Measurements from ENCODE around the gene DDX17. TPM values are rescaled to one million over a fixed set of nuclear protein-coding genes. Genes with fewer than 3 reads are reported as not detected.

The DDX17 gene
- total and polyA plus RNA-seq, 10 of the 15 experiments (the other 5 are each of a cell fraction or from before 2014, with no cell fraction given), result 25.2 to 778 (median 266) TPM

DNA sequence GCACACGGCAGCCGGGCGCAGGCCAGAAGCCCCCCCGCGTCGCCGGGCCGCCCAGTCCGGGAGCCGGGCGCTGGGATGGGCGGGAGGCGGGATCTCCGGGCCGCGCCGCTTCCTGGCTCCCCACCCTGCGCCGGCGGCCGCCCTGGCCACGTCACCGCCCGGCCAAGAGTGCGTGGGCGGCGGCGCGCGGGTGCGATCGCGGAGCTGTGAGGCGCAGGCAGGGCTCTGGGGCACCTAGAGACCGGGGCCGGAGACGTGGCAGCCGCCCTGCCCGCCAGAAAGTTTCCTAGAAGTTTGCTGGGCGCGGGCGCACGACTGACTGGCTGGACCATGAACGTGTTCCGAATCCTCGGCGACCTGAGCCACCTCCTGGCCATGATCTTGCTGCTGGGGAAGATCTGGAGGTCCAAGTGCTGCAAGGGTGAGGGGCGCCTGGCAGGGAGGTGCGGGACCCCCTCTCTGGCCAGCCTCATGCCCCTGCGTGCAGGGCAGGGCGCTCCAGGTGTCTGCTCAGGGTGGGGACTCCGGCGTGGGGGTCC, 38.1 kb downstream of the DDX17 start, which contains the start of gene KDELR3 (continued):
- TF ChIP-seq CHD1 (IDR thresholded peaks at IDR 0.05; ENCODE audit: low read depth, low read length) (no peak), POLR2A (IDR thresholded peaks at IDR 0.05; ENCODE audit: low read depth, low read length) (peak; percentile 48; the same call in 1 of the 2 replicates), BHLHE40 (IDR thresholded peaks at IDR 0.05; ENCODE audit: borderline replicate concordance in 1 of 2, low read depth in 2 of 2, low read length in 1 of 2) (peak; percentile 6 to 43; a peak in 2 of 4 replicates), SMAD1 (IDR thresholded peaks at IDR 0.05; ENCODE audit: low read depth, partially characterized antibody) (no peak), SUPT20H (IDR thresholded peaks at IDR 0.05; ENCODE audit: borderline replicate concordance, control insufficient read depth, low read depth, low read length) (no peak), TAF1 (IDR thresholded peaks at IDR 0.05; ENCODE audit: borderline replicate concordance, low read depth, low read length) (no peak)
- TF ChIP-seq, protein P1, sequence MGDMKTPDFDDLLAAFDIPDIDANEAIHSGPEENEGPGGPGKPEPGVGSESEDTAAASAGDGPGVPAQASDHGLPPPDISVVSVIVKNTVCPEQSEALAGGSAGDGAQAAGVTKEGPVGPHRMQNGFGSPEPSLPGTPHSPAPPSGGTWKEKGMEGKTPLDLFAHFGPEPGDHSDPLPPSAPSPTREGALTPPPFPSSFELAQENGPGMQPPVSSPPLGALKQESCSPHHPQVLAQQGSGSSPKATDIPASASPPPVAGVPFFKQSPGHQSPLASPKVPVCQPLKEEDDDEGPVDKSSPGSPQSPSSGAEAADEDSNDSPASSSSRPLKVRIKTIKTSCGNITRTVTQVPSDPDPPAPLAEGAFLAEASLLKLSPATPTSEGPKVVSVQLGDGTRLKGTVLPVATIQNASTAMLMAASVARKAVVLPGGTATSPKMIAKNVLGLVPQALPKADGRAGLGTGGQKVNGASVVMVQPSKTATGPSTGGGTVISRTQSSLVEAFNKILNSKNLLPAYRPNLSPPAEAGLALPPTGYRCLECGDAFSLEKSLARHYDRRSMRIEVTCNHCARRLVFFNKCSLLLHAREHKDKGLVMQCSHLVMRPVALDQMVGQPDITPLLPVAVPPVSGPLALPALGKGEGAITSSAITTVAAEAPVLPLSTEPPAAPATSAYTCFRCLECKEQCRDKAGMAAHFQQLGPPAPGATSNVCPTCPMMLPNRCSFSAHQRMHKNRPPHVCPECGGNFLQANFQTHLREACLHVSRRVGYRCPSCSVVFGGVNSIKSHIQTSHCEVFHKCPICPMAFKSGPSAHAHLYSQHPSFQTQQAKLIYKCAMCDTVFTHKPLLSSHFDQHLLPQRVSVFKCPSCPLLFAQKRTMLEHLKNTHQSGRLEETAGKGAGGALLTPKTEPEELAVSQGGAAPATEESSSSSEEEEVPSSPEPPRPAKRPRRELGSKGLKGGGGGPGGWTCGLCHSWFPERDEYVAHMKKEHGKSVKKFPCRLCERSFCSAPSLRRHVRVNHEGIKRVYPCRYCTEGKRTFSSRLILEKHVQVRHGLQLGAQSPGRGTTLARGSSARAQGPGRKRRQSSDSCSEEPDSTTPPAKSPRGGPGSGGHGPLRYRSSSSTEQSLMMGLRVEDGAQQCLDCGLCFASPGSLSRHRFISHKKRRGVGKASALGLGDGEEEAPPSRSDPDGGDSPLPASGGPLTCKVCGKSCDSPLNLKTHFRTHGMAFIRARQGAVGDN (IDR thresholded peaks at IDR 0.05), result 0 out of 2 replicates have a peak, but pooled peaks have one; percentile 28

DNA sequence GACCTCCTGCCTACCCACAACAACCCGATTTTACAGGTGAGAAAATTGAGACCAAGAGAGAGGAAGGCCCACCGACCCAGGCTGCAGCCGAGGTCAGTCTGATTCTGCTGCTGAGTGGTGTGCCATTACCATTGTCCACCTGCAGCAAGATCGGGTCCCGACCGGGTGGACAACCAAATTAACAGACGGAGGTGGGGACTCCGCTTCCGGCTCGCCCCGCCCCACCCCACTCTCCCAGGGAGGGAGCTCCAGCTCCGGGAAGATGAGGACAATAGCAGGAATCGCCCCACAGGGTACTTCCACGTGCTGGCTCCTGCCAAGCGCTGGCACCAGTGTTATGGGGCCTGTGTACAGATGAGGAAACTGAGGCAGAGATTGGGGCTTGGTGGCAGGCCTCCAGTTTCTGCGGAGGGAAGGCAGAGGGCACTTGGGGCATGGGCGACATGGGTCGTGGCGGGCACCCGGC, 38.6 kb downstream of the DDX17 start:
- in situ Hi-C loops (cut with MboI) (no loop called here), intact Hi-C loops (cut with micrococcal nuclease; ENCODE audit: unreplicated experiment) (no loop called here)
- Histone ChIP-seq H3K36me3 (ENCODE audit: control insufficient read depth in 2 of 2, insufficient read depth in 2 of 2, low read length in 1 of 2) (no peaks in the 10 kb centered on the region), H3K27me3 (replicated peaks in 1 of 2; ENCODE audit: control insufficient read depth in 2 of 2, insufficient read depth in 2 of 2, low read length in 1 of 2) (peaks cover 3 to 9% of the 10 kb centered on the region in 2 experiments), H3K4me3 (peak overlapping the region; percentile 43; the same call in 1 of the 2 replicates), H3K79me2 (ENCODE audit: control insufficient read depth, insufficient read depth, low read length) (no peaks in the 10 kb centered on the region), H3K4me1 (ENCODE audit: control insufficient read depth, insufficient read depth, low read length) (no peaks in the 10 kb centered on the region), H3K9ac (ENCODE audit: control insufficient read depth, insufficient read depth, low read length) (no peak overlapping the region), H2AFZ (ENCODE audit: control insufficient read depth, low read depth, low read length) (peak overlapping the region; percentile 58), H3K9me3 (replicated peaks; ENCODE audit: control insufficient read depth, insufficient read depth, low read length) (no peaks in the 10 kb centered on the region), H4K20me1 (ENCODE audit: control insufficient read depth, insufficient read depth) (no peaks in the 10 kb centered on the region), H3K4me2 (ENCODE audit: control insufficient read depth, insufficient read depth) (peak overlapping the region; percentile 100), H3K27ac (ENCODE audit: control insufficient read depth, insufficient read depth) (no peak overlapping the region)
- no TSS peak for BruUV-seq (replicated peaks)
- POLR2A ChIA-PET, result interaction anchor here (0.5 to 1.0 kb wide), 2 partner anchors 54 to 684 kb away, joined by 3 read pairs; no protein-coding TSS in a partner anchor
- no peak for ATAC-seq
- 39% methylated on average over 20 of the region's 20 CpGs for WGBS (ENCODE audit: insufficient coverage, insufficient replicate concordance, low lambda C conversion rate, missing lambda C conversion rate)
- CTCF ChIA-PET, result interaction anchor here (0.7 kb wide), 1 partner anchor 134 kb away, joined by 3 read pairs; no protein-coding TSS in a partner anchor
- SMC1A ChIA-PET (ENCODE audit: uncharacterized antibody, unreplicated experiment), result no interaction called here
- no peak for DNase-seq (ENCODE audit: low read depth, low spot score)
- no peak for FAIRE-seq
- RAD21 ChIA-PET (ENCODE audit: unreplicated experiment), result no interaction called here
- TF ChIP-seq, protein P2, sequence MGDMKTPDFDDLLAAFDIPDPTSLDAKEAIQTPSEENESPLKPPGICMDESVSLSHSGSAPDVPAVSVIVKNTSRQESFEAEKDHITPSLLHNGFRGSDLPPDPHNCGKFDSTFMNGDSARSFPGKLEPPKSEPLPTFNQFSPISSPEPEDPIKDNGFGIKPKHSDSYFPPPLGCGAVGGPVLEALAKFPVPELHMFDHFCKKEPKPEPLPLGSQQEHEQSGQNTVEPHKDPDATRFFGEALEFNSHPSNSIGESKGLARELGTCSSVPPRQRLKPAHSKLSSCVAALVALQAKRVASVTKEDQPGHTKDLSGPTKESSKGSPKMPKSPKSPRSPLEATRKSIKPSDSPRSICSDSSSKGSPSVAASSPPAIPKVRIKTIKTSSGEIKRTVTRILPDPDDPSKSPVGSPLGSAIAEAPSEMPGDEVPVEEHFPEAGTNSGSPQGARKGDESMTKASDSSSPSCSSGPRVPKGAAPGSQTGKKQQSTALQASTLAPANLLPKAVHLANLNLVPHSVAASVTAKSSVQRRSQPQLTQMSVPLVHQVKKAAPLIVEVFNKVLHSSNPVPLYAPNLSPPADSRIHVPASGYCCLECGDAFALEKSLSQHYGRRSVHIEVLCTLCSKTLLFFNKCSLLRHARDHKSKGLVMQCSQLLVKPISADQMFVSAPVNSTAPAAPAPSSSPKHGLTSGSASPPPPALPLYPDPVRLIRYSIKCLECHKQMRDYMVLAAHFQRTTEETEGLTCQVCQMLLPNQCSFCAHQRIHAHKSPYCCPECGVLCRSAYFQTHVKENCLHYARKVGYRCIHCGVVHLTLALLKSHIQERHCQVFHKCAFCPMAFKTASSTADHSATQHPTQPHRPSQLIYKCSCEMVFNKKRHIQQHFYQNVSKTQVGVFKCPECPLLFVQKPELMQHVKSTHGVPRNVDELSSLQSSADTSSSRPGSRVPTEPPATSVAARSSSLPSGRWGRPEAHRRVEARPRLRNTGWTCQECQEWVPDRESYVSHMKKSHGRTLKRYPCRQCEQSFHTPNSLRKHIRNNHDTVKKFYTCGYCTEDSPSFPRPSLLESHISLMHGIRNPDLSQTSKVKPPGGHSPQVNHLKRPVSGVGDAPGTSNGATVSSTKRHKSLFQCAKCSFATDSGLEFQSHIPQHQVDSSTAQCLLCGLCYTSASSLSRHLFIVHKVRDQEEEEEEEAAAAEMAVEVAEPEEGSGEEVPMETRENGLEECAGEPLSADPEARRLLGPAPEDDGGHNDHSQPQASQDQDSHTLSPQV (IDR thresholded peaks at IDR 0.05), result no peak
- TF ChIP-seq ZZZ3 (IDR thresholded peaks at IDR 0.05; ENCODE audit: control insufficient read depth, insufficient read length, low read depth), result no peak
- no peak for TF ChIP-seq GABPA (IDR thresholded peaks at IDR 0.05; ENCODE audit: low read depth)
- no peak for TF ChIP-seq CHD2 (IDR thresholded peaks at IDR 0.05; ENCODE audit: borderline replicate concordance, low read depth, low read length)
- TF ChIP-seq, protein P3, sequence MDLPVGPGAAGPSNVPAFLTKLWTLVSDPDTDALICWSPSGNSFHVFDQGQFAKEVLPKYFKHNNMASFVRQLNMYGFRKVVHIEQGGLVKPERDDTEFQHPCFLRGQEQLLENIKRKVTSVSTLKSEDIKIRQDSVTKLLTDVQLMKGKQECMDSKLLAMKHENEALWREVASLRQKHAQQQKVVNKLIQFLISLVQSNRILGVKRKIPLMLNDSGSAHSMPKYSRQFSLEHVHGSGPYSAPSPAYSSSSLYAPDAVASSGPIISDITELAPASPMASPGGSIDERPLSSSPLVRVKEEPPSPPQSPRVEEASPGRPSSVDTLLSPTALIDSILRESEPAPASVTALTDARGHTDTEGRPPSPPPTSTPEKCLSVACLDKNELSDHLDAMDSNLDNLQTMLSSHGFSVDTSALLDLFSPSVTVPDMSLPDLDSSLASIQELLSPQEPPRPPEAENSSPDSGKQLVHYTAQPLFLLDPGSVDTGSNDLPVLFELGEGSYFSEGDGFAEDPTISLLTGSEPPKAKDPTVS (IDR thresholded peaks at IDR 0.05; ENCODE audit: low read depth, low read length), result no peak
- no peak for TF ChIP-seq CHD4 (IDR thresholded peaks at IDR 0.05)
